ENCODE results near the gene TRAPPC2L.
"Not testable (repeated sequence)": the region's sequence is repeated elsewhere in the genome, so short reads cannot be mapped to it uniquely, and the experiment has no call there.

Gene TRAPPC2L

DNA sequence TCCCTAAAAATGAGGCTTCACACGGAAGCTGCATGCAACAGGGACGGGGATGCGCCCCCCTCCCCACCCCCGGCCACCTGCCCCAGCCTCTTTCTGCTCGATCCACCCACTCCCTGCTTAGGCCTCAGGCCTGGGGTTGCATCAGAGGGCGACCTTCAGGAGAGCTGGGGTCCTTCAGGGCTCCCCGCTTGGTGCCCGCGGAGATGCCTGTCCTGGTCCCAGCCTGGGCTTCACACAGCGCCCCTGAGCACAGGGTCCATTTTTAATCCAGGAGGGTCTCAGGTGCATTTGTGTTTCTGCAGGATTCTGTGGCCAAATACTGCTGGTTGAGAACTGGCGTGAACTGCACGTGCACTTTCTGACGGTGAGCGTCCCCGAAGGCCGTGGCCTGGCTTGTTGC is 37.8 kb upstream of the TRAPPC2L start:
- DNase-seq: no peak

DNA sequence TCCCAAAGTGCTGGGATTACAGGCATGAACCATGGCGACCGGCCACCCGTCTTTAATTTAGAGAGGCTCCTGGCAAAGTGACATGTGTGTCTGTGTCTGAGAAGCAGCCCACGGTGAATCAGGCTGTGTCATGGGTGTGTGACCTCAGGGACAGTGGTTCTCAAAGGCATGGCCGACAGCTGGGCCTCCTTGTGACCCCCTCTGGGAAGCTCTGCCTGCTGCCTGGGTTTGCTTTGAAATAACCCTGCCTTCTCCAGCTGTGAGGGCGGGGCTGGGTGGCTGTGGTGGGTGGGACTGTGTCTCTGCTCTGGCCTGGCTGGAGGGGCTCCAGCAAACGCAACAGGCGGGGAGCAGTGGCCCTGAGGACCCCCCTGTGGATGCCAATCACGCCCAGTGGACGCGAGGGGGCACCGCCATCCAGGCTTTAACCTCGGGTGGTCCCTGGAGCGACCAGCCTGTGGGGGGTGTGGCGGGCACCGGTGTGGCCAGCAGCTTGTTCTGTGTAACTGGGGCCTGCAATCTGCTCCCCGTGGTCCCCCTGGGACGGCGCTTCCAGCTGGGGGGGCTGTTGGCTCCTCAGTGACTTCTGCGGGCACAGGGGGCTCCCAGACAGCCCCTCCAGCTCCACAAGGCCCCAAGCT is 36.4 kb upstream of the TRAPPC2L start:
- no peak for DNase-seq

DNA sequence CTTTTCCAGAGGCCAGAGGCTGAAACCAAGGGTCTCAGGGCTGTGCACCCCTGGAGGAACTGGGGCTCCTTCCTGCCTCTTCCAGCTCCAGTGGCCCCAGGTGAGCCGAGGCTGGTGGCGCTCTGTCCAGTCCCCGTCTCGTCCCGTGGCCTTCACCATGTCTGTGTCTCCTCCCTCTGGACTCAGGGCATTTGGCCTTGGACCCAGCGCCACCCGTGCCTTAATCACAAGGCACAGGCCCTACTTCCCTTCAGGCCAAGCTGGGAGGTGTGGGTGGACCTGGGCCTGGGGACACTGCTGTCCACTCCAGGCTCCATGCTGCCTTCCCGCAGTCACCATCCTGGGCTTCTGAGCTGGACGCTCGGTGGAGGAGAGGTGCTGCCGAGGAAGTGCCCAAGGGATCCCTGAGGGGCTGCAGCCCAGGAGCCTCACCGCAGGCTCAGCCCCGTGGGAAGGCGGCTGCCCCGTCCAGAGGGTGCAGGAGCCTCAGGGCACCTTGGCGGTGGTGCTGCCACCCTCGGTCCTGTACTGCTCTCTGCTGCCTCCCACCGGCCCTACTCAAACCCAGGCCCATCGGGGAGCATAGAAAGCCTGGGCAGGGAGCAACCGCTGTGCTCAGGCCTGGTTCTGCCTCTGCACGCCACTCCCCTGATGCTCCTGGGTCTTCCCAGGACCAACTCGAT is 35.6 kb upstream of the TRAPPC2L start:
- no peak for DNase-seq

DNA sequence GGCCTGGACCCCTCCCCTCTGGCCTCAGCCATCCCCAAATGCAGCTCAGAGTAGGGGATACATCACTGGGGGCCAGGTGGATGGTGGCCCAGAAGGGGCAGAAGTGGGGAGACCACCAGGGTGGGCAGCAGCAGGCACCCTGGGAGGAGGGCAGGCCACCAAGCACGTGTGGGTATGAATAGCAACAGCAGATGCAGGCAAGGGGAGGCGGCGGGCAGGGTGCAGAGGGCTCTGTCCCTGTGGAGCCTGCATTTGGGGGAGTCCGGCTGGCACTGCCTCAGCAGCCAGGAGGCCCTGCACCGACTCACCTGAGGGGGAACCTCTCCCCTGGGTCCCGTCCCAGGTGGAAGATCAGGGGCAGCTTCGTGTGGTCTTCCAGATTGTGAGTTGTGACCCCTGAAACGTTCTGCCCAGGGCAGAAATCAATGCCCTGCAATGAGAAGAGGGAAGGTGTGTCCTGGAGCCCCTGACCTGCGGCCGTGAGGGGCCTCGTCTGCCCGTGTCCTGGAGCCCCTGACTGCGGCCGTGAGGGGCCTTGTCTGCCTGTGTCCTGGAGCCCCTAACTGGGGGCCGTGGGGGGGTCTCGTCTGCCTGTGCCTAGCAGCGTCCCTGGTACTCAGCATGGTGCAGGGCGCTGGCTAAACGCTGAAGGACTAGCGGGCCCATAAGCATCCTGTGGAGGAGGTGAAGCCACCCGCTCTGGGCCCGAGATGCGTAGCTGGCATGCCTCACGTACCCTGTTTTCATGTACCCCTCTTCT is 34.5 kb upstream of the TRAPPC2L start:
- DNase-seq: no peak

DNA sequence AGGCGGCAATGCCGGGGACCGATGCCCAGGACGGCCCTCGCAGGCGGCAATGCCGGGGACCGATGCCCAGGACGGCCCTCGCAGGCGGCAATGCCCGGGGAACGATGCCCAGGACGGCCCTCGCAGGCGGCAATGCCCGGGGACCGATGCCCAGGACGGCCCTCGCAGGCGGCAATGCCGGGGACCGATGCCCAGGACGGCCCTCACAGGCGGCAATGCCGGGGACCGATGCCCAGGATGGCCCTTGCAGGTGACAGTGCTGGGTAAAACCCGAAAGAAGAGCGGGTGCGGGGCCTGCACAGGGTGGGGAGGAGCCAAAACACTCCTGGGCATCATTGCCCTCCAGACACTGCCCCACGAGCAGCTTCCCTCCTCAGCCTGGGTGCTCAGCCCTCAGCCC is 33.3 kb upstream of the TRAPPC2L start:
- DNase-seq: not testable (repeated sequence)

DNA sequence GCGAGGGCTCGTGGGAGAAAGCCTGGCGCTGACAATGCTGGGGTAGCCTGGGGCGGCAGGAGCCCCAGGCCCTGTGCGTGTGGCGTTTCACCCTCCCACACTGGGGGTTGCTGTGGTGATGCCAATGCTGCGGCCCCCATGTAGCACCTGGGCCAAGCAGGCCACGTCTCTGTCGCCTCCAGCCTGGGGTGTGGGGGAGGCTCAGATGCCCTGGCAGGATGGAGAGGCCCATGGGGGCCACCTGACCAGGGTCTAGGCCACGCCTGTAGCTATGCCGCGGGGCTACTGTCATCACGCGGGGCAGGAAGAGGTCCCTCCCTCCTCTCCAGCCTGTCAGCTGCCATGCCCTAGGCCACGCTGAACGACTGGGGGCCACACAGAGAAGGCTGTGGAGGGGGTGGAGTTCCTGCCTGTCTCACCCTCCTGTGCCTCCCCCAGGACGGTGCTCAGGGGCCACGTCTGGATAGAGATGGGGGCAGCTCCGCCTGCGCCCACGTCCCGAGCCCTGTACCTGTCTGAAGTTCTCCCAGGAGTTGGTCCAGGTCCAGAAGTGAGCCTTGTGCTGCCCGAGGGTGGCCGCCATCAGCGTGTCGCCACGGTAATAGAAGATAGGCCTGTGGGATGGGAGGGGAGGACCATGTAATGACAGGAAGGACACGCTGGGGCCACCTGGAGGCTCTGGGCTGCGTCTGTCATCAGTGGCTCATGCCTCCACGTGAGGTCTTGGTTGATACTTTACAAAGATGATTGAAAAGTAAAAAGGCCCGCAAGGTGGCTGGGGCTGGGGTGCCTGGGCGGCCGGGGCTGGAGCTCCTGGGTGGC is 32.5 kb upstream of the TRAPPC2L start:
- DNase-seq: no peak

DNA sequence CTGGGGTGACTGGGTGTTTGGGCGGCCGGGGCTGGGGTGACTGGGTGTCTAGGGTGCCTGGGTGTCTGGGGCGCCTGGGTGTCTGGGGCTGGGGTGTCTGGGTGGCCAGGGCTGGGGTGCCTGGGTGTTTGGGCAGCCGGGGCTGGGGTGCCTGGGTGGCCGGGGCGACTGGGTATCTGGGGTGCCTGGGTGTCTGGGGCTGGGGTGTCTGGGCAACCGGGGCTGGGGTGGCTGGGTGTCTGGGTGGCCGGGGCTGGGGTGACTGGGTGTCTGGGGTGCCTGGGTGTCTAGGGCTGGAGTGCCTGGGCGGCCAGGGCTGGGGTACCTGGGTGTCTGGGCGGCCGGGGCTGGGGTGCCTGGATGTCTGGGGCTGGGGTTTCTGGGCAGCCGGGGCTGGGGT is 31.8 kb upstream of the TRAPPC2L start:
- DNase-seq: no peak

DNA sequence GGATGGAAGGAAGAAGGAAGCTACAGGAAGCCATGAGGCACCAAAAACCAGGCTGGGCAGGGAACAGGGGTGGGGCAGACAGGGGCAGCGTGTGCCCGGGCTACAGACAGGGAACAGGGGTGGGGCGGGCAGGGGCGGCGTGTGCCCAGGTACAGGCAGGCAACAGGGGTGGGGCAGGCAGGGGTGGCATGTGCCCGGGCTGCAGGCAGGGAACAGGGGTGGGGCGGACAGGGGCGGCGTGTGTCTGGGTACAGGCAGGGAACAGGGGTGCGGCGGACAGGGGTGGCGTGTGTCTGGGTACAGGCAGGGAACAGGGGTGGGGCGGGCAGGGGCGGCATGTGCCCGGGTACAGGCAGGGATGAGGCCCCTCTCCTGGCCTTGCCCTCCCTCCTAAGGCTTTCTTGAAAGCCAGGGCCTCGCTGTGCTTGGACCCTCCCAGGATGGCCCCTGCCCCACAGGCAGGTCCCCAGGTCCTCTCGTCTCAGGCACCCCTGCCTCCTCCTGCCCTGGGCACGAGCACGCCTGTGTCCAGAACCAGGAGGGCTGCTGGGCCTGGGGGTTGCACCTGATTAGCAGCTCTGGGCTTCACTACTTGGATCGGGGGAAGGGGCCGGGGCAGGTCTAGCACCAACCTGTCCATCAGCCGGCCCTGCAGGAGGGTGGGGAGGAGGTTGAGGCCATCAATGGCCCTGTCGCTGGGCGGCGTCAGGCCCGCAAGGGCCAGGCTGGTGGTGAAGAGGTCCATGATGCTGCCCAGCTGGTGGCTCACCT is 30.7 kb upstream of the TRAPPC2L start:
- no peak for DNase-seq

DNA sequence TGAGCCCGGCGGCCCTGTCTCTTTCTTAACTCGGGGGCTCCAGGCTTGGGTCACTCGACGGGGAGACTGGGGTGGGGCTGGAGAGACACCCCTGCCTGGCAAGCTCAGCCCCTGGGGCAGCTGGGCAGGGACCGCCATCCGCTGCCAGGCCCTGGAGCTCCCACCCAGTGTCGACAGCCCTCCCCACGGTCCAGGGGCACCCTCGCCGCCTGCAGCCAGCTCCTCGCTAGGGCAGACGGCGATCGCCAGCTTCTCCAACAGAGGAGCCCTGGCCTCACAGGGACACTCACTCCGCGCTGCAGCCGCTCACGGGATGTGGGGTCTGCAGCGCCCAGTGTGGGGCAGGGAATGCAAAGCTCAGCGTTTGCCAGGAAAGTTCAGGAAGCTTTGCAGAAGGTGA is 29.2 kb upstream of the TRAPPC2L start:
- no peak for DNase-seq

DNA sequence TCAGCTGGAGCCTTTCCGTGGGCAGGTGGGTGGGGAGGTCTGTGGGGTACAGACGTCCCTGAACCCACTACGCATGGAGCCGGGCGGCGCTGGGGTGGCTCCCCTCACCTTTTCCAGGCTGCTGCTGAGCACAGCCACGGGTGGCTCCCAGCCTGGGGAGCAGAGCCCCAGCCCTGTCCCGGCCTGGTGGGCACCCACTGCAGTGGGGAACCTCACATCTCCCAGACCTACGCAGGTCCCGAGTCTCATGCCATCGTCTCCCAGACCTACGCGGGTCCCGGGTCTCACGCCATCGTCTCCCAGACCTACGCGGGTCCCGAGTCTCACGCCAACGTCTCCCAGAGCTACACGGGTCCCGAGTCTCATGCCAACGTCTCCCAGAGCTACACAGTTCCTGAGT is 28.2 kb upstream of the TRAPPC2L start:
- DNase-seq: no peak

DNA sequence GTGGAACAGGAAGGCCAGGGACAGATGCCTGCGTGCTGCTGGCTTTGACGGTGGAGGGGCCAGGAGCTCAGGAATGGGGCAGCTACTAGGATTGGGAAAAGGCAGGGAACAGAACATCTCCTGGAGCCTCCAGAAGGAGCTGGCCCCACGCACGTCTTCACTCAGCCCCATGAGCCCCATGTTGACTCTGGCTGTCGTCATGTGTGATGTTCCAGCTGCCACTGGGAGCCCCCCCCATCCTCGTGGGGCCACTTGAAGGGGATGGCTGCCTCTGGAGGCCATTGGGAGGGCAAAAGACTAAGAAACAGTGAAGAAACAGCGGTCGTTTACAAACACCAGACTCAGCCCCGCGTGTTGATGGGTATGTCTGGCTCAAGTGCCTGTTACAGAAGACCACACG is 26.7 kb upstream of the TRAPPC2L start:
- no peak for DNase-seq

DNA sequence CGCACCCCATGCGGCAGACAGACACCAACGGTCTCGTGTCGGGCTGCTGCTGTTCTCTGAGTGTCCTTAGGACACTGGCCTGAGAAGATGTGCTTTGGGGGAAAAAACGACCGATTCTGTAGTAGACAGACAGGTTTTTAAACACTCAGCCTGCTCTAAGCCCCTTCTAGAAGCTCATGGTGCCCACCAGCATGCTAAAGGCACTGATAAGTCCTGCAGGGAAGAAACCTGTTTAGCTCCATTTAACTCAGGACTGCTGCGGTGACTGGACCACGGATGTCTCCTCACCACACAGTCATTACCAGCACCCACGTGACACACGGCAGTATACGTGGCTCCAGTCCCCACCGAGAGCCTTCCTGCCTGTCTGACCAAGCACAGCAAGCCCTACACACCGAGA is 26.1 kb upstream of the TRAPPC2L start:
- no peak for DNase-seq

DNA sequence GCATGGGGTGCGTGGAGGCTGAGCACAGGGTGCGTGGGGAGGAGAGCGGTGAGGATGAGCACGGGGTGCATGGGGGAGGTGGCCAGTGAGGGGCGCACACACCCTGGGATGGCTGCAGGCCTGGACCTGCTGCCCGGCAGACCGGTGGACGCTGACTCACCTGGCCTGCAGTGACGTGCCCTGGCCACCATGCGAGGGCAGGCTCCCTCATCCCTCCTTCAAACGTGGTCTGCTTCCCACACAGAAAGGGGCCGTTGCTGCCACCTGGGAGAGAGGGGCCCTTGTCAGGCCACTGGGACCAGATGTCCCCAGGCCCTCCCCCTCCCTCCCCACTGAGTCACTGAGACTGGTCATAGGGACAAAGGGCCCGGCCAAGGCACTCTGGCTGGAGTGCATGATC is 25.1 kb upstream of the TRAPPC2L start:
- no peak for DNase-seq

DNA sequence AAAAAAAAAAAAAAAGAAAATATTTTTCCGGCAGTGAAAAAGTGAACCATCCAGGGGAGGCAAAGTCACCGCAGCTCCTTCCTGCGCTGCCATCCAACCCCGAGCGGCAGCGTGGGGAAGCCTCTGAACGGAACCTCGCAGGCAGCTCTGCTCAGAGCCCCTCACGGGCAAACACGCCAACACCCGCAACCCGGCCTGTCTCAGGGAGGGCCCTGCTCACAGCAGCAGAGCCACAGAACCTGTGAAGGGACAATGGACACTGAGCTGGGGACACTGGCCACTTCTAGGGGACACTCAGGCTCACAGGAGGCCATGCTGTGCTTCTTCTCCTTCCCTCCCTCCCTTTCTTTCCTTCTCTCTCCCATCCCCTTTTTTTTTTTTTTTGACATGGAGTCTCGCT is 23.8 kb upstream of the TRAPPC2L start:
- no peak for DNase-seq

DNA sequence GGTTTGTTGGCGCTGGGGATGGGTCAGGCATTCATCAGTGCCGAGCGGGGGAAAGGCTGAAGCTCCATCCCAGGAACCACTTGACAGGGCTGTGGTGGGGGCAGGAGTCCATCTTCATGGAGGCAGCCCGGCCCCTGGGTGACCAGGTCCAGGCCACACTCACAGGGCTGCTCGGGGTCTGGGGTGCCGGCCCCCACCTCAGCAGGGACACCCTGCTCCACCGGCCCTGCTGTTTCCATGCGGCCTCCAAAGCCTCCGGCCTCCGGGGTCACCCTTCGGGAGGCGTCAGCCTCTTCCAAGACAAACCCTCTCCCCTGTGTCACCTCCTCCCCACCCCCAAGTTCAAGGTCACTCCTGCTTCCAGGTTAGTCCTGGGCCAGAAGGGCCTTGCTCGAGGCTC is 22.3 kb upstream of the TRAPPC2L start:
- no peak for DNase-seq

DNA sequence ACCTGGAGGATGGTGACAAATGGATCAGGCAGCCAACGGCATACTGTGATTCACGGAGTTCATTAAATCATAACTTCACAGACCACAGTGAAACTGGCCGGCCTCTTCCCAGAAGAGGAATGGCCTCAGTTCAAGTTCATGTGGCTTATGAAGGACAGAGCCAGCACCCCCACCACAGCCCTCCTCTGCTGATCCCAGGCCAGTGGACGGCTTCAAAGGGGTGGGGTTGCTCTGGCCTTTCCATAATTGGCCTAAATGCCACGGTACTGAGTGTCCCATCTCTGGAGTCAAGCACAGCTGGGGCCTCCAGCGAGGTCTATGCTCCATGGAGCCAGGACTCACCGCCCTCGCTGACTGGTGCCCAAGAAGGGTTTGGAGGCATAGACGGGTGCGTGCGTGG is 21.5 kb upstream of the TRAPPC2L start:
- no peak for DNase-seq

DNA sequence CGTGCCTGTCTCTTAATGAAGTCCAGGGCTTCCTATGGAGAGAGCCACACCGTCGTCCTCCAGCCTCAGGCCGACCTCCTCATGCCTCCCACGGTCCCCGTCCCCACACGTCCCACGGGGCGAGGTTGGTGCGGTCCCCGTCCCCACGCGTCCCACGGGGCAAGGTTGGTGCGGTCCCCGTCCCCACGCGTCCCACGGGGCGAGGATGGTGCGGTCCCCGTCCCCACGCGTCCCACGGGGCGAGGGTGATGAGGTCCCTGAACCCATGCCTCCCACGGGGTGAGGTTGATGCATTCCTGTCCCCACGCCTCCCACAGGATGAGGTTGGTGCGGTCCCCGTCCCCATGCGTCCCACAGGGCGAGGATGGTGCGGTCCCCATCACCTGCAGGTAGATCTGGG is 21.1 kb upstream of the TRAPPC2L start:
- no peak for DNase-seq

DNA sequence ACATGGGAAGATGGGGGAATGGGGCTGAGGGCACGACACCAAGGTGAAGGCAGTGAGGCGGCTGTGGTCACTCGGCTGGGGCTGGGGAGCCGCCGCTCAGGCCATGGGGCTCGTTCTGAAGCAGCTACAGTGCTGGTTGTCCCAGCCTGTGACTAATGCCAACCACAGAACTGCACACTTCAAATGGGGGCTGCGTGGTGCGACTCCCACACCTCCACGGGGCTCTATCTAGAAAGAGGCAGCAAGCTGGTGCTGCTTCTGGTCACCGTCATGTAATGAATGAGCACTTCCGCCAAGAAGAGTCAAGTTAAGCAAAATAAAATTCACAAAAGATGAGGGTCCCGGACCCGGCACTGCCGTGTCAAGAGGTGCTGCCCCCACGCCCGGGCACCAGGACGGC is 20.1 kb upstream of the TRAPPC2L start:
- DNase-seq: no peak

DNA sequence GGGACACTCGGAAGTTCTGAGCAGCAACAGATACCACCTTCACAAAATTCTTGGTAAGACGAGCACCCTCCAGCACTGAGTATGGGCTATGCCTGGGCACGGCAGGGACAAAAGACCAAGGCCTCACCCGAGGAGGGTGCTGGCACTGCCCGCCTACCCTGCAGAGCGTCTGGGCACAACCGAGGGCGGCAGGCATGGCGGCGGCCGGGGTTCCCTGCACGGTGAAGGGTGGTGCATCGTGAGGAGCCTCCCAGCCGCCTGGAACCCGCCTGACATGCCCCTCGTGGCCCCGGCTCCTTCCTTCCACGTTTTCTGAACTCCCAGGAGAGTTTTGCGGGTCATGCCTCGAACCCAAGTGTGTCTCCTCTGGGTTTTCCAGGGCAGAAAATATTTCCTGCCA is 19.1 kb upstream of the TRAPPC2L start:
- DNase-seq: no peak

DNA sequence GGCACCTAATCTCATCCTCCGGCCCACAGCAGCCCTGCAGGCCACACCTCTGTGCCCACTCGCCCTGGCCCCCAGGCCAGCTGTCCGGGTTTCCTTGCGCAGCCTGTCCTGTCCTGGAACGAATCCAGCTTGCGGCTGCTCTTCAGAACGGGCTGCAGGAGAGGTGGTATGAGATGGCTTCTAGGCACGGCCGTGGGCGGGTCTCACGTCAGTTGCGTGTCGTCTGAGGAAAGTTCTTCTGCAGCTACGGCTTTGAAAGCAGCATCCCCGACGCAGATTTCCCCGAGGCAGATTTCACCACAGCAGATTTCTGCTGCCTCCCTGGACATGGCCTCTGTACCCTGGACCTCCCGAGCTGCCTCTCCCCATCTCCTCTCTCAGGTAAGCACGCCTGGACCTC is 18.4 kb upstream of the TRAPPC2L start:
- no peak for DNase-seq

DNA sequence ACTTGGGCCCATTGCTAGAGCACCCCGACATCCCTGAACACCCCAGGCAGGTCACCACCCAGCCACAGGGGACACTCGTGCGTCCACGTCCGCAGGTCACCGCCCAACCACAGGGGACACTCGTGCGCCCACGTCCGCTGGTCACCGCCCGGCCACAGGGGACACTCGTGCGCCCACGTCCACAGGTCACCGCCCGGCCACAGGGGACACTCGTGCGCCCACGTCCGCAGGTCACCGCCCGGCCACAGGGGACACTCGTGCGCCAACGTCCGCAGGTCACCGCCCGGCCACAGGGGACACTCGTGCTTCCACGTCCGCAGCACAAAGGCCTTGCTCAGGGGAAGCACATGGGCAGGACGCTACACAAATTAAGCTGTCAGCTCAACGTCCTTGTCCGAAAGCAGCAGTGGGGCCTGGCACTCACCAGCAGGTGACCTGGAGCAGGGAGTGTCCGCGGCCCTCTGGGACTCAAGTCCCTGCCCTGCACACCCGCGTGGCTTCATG is 17.8 kb upstream of the TRAPPC2L start:
- no peak for DNase-seq

Measured in midbrain (tissue), 1 donor.